ENCODE data around the gene LRTM2.

Gene LRTM2

GRCh38 chr12:1806301-1807086 is 13.9 kb upstream of the LRTM2 start:
- Histone ChIP-seq H3K27me3 (ENCODE audit: insufficient read depth, low read length, poor library complexity, severe bottlenecking) (no peaks in the 10 kb centered on the region), H3F3A (ENCODE audit: low read depth) (no peaks in the 10 kb centered on the region), H3K9me2 (replicated peaks; ENCODE audit: low read depth, low read length) (no peaks in the 10 kb centered on the region), H3K79me2 (ENCODE audit: insufficient read depth, low read length) (peaks cover 16% of the 10 kb centered on the region; the same call in 1 of the 2 replicates), H3K9ac (ENCODE audit: low read depth, low read length, poor library complexity, severe bottlenecking) (peak overlapping the region; percentile 51), H3K36me3 (ENCODE audit: insufficient read depth, low read length) (no peaks in the 10 kb centered on the region), H3K9me3 (ENCODE audit: insufficient read depth, low read depth, low read length) (no peaks in the 10 kb centered on the region), H3K4me1 (ENCODE audit: insufficient read depth, low read length, poor library complexity, severe bottlenecking) (peaks cover 49% of the 10 kb centered on the region), H3K4me3 (ENCODE audit: low read length, poor library complexity, severe bottlenecking) (no peak overlapping the region), H3K4me2 (ENCODE audit: low read depth, low read length, poor library complexity, severe bottlenecking) (peak overlapping the region; percentile 28), H4K20me1 (ENCODE audit: insufficient read depth, low read length, poor library complexity, severe bottlenecking) (no peaks in the 10 kb centered on the region), H2AFZ (ENCODE audit: low read length) (no peak overlapping the region)
- no peak for TF ChIP-seq CTCF (conservative IDR thresholded peaks at IDR 0.05; ENCODE audit: low read length)
- no peak for TF ChIP-seq EZH2phosphoT487 (IDR thresholded peaks at IDR 0.05; ENCODE audit: borderline replicate concordance)

GRCh38 chr12:1807087-1807860 is 13.1 kb upstream of the LRTM2 start:
- no peak overlapping the region for H2AFZ ChIP-seq (ENCODE audit: low read length)
- H3K9me2 ChIP-seq (replicated peaks; ENCODE audit: low read depth, low read length), result no peaks in the 10 kb centered on the region
- peak overlapping the region; percentile 28 for H3K4me2 ChIP-seq (ENCODE audit: low read depth, low read length, poor library complexity, severe bottlenecking)
- H3K36me3 ChIP-seq (ENCODE audit: insufficient read depth, low read length), result no peaks in the 10 kb centered on the region
- H3K9ac ChIP-seq (ENCODE audit: low read depth, low read length, poor library complexity, severe bottlenecking), result no peak overlapping the region
- peaks cover 49% of the 10 kb centered on the region for H3K4me1 ChIP-seq (ENCODE audit: insufficient read depth, low read length, poor library complexity, severe bottlenecking)
- H3F3A ChIP-seq (ENCODE audit: low read depth), result no peaks in the 10 kb centered on the region
- no peaks in the 10 kb centered on the region for H3K9me3 ChIP-seq (ENCODE audit: insufficient read depth, low read depth, low read length)
- no peaks in the 10 kb centered on the region for H4K20me1 ChIP-seq (ENCODE audit: insufficient read depth, low read length, poor library complexity, severe bottlenecking)
- no peak overlapping the region for H3K4me3 ChIP-seq (ENCODE audit: low read length, poor library complexity, severe bottlenecking)
- H3K79me2 ChIP-seq (ENCODE audit: insufficient read depth, low read length), result peaks cover 16% of the 10 kb centered on the region; the same call in 1 of the 2 replicates
- H3K27me3 ChIP-seq (ENCODE audit: insufficient read depth, low read length, poor library complexity, severe bottlenecking), result no peaks in the 10 kb centered on the region
- TF ChIP-seq EZH2phosphoT487 (IDR thresholded peaks at IDR 0.05; ENCODE audit: borderline replicate concordance), result no peak
- no peak for TF ChIP-seq CTCF (conservative IDR thresholded peaks at IDR 0.05; ENCODE audit: low read length)

GRCh38 chr12:1808036-1808797 is 12.1 kb upstream of the LRTM2 start:
- H3K27me3 ChIP-seq (ENCODE audit: insufficient read depth, low read length, poor library complexity, severe bottlenecking), result no peaks in the 10 kb centered on the region
- peaks cover 49% of the 10 kb centered on the region for H3K4me1 ChIP-seq (ENCODE audit: insufficient read depth, low read length, poor library complexity, severe bottlenecking)
- no peaks in the 10 kb centered on the region for H3K36me3 ChIP-seq (ENCODE audit: insufficient read depth, low read length)
- H3K9me3 ChIP-seq (ENCODE audit: insufficient read depth, low read depth, low read length), result no peaks in the 10 kb centered on the region
- peak overlapping the region; percentile 30 for H3K4me3 ChIP-seq (ENCODE audit: low read length, poor library complexity, severe bottlenecking)
- no peaks in the 10 kb centered on the region for H4K20me1 ChIP-seq (ENCODE audit: insufficient read depth, low read length, poor library complexity, severe bottlenecking)
- peaks cover 16% of the 10 kb centered on the region; the same call in 1 of the 2 replicates for H3K79me2 ChIP-seq (ENCODE audit: insufficient read depth, low read length)
- no peak overlapping the region for H3K9ac ChIP-seq (ENCODE audit: low read depth, low read length, poor library complexity, severe bottlenecking)
- no peak overlapping the region for H2AFZ ChIP-seq (ENCODE audit: low read length)
- peak overlapping the region; percentile 64 for H3K4me2 ChIP-seq (ENCODE audit: low read depth, low read length, poor library complexity, severe bottlenecking)
- H3K9me2 ChIP-seq (replicated peaks; ENCODE audit: low read depth, low read length), result no peaks in the 10 kb centered on the region
- TF ChIP-seq CTCF (conservative IDR thresholded peaks at IDR 0.05; ENCODE audit: low read length) (no peak), EZH2phosphoT487 (IDR thresholded peaks at IDR 0.05; ENCODE audit: borderline replicate concordance) (no peak)
- H3F3A ChIP-seq (ENCODE audit: low read depth), result no peaks in the 10 kb centered on the region
